ENCODE data around the gene TIMM8B. TPM values are rescaled to one million over a fixed set of nuclear protein-coding genes. Genes with fewer than 3 reads are reported as not detected.
A peak's percentile ranks its signal among the peaks of the same experiment; 100 is the strongest.
"Not testable (repeated sequence)": the region's sequence is repeated elsewhere in the genome, so short reads cannot be mapped to it uniquely, and the experiment has no call there.

Gene TIMM8B
- total RNA-seq, 1 donor from 2014 or later = 90.8 TPM

GRCh38 chr11:112097734-112098528, 11.4 kb upstream of the TIMM8B start:
- Mint-ChIP-seq H3K27ac (ENCODE audit: unreplicated experiment) (no peak overlapping the region), H3K27me3 (ENCODE audit: low read depth) (no peaks in the 10 kb centered on the region), H3K4me1 (no peaks in the 10 kb centered on the region), H3K36me3 (ENCODE audit: low read depth) (peaks cover 3% of the 10 kb centered on the region), H3K9me3 (no peaks in the 10 kb centered on the region), H3K4me3 (no peak overlapping the region)
- TF ChIP-seq CTCF (conservative IDR thresholded peaks at IDR 0.05) = no peak
- no peak for DNase-seq (ENCODE audit: low read depth, low spot score)

DNA sequence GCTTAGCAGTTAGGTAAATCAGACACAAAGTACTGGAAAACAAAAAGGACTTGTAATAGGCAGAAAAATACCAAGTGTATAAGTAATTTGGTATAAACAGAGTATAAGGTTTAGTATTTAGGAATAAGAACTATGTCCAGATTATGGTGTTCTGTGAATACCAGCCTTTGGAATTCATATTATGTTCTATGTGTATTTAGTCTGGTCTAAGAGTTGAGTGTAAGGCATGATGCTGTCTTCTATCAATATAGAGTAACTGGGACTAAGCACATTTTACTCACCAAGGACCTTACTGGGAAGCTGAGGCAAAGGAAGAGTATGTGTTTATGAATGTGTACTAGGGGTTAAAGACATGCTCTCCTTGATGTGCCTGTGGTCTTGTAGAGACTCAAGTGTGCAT, 9.6 kb upstream of the TIMM8B start:
- Mint-ChIP-seq H3K4me3 (no peak overlapping the region), H3K36me3 (ENCODE audit: low read depth) (peaks cover 7% of the 10 kb centered on the region), H3K27ac (ENCODE audit: unreplicated experiment) (no peak overlapping the region), H3K4me1 (no peaks in the 10 kb centered on the region), H3K27me3 (ENCODE audit: low read depth) (no peaks in the 10 kb centered on the region), H3K9me3 (no peaks in the 10 kb centered on the region)
- DNase-seq (ENCODE audit: low read depth, low spot score) = no peak
- TF ChIP-seq CTCF (conservative IDR thresholded peaks at IDR 0.05) = no peak

GRCh38 chr11:112095302-112095701, 8.7 kb upstream of the TIMM8B start:
- not testable (repeated sequence) for H3K27ac Mint-ChIP-seq (ENCODE audit: unreplicated experiment); H3K4me1 Mint-ChIP-seq; H3K27me3 Mint-ChIP-seq (ENCODE audit: low read depth); H3K4me3 Mint-ChIP-seq; DNase-seq (ENCODE audit: low read depth, low spot score); H3K36me3 Mint-ChIP-seq (ENCODE audit: low read depth); H3K9me3 Mint-ChIP-seq

- H3K4me3 Mint-ChIP-seq = peak overlapping the region; percentile 94
Observed at GRCh38 chr11:112087212-112087611, 656 bp upstream of the TIMM8B start.

GRCh38 chr11:112085822-112086421, 634 bp downstream of the TIMM8B start:
- H3K27me3 Mint-ChIP-seq (ENCODE audit: low read depth) = no peaks in the 10 kb centered on the region
- no peak for DNase-seq (ENCODE audit: low read depth, low spot score)
- peaks cover 45% of the 10 kb centered on the region for H3K4me1 Mint-ChIP-seq
- peak overlapping the region; percentile 94 for H3K4me3 Mint-ChIP-seq
- H3K36me3 Mint-ChIP-seq (ENCODE audit: low read depth) = peaks cover 28% of the 10 kb centered on the region
- peak overlapping the region; percentile 98 for H3K27ac Mint-ChIP-seq (ENCODE audit: unreplicated experiment)
- no peak for TF ChIP-seq CTCF (conservative IDR thresholded peaks at IDR 0.05)
- H3K9me3 Mint-ChIP-seq = no peaks in the 10 kb centered on the region

More at GRCh38 chr11:112087212-112087611, 656 bp upstream of the TIMM8B start:
- no peak for TF ChIP-seq CTCF (conservative IDR thresholded peaks at IDR 0.05)
- Mint-ChIP-seq H3K36me3 (ENCODE audit: low read depth) (peaks cover 28% of the 10 kb centered on the region), H3K9me3 (no peaks in the 10 kb centered on the region), H3K27ac (ENCODE audit: unreplicated experiment) (no peak overlapping the region), H3K4me1 (peaks cover 45% of the 10 kb centered on the region), H3K27me3 (ENCODE audit: low read depth) (no peaks in the 10 kb centered on the region)
- DNase-seq (ENCODE audit: low read depth, low spot score) = no peak

DNA sequence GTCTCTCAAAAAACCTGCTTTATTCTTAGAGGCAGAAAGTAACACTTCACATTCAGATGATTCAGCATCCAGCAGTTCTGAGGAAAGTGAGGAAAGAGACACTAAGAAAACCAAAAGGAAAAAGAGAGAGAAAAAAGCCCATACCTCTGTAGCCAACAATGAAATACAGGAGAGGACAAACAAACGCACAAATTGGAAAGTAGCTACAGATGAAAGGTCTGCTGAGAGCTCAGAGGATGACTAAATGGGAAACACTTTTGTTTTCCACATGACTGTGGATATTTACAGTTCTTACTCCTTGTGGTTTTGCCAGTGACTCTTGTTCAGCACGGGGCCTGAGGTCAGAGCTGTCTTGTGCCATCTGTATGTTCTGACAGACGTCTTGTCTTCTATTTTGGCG, 3.8 kb downstream of the TIMM8B start:
- no peak for TF ChIP-seq CTCF (conservative IDR thresholded peaks at IDR 0.05)
- Mint-ChIP-seq H3K36me3 (ENCODE audit: low read depth) (peaks cover 24% of the 10 kb centered on the region), H3K4me1 (peaks cover 26% of the 10 kb centered on the region), H3K9me3 (no peaks in the 10 kb centered on the region), H3K27ac (ENCODE audit: unreplicated experiment) (no peak overlapping the region), H3K4me3 (peak overlapping the region; percentile 69), H3K27me3 (ENCODE audit: low read depth) (no peaks in the 10 kb centered on the region)
- DNase-seq (ENCODE audit: low read depth, low spot score) = no peak
